ENCODE data around the gene OOSP1. TPM values are rescaled to one million over a fixed set of nuclear protein-coding genes. Genes with fewer than 3 reads are reported as not detected.

The OOSP1 gene
- total and polyA plus RNA-seq, 10 of the 15 experiments (the other 5 are each of a cell fraction or from before 2014, with no cell fraction given) = not detected

GRCh38 chr11:59966201-59966600, 28.0 kb downstream of the OOSP1 start:
- CTCF ChIA-PET = no interaction called here
- Histone ChIP-seq H3K36me3 (ENCODE audit: control insufficient read depth in 2 of 2, insufficient read depth in 2 of 2, low read length in 1 of 2) (no peaks in the 10 kb centered on the region), H4K20me1 (ENCODE audit: control insufficient read depth, insufficient read depth) (no peaks in the 10 kb centered on the region), H3K27ac (ENCODE audit: control insufficient read depth, insufficient read depth) (no peak overlapping the region), H3K79me2 (ENCODE audit: control insufficient read depth, insufficient read depth, low read length) (no peaks in the 10 kb centered on the region), H3K27me3 (replicated peaks in 1 of 2; ENCODE audit: control insufficient read depth in 2 of 2, insufficient read depth in 2 of 2, low read length in 1 of 2) (no peaks in the 10 kb centered on the region; a peak in 1 of 4 replicates), H3K9me3 (replicated peaks; ENCODE audit: control insufficient read depth, insufficient read depth, low read length) (no peaks in the 10 kb centered on the region), H3K4me2 (ENCODE audit: control insufficient read depth, insufficient read depth) (no peak overlapping the region), H3K9ac (ENCODE audit: control insufficient read depth, insufficient read depth, low read length) (no peak overlapping the region), H3K4me3 (no peak overlapping the region), H2AFZ (ENCODE audit: control insufficient read depth, low read depth, low read length) (no peak overlapping the region), H3K4me1 (ENCODE audit: control insufficient read depth, insufficient read depth, low read length) (no peaks in the 10 kb centered on the region)
- 89% methylated on average over 3 of the region's 3 CpGs for WGBS (ENCODE audit: insufficient coverage, insufficient replicate concordance, low lambda C conversion rate, missing lambda C conversion rate)
- in situ Hi-C loops (cut with MboI) (no loop called here), intact Hi-C loops (cut with micrococcal nuclease; ENCODE audit: unreplicated experiment) (no loop called here)
- POLR2A ChIA-PET = no interaction called here
- DNase-seq (ENCODE audit: low read depth, low spot score) = no peak
- BruUV-seq (replicated peaks) = no TSS peak
- no peak for ATAC-seq
- RAD21 ChIA-PET (ENCODE audit: unreplicated experiment) = no interaction called here
- FAIRE-seq = no peak
- SMC1A ChIA-PET (ENCODE audit: uncharacterized antibody, unreplicated experiment) = no interaction called here
- TF ChIP-seq NFXL1 (IDR thresholded peaks at IDR 0.05; ENCODE audit: borderline replicate concordance) (no peak), HDAC2 (IDR thresholded peaks at IDR 0.05) (no peak), SP1 (IDR thresholded peaks at IDR 0.05; ENCODE audit: low read depth, low read length) (no peak), ATF7 (IDR thresholded peaks at IDR 0.05; ENCODE audit: low read depth) (no peak), ATF2 (IDR thresholded peaks at IDR 0.05; ENCODE audit: low read length) (no peak), HSF1 (IDR thresholded peaks at IDR 0.05; ENCODE audit: low read depth, low read length) (no peak), ZBTB33 (IDR thresholded peaks at IDR 0.05) (no peak), CUX1 (IDR thresholded peaks at IDR 0.05; ENCODE audit: insufficient replicate concordance, low read depth, low read length) (no peak), MEF2A (IDR thresholded peaks at IDR 0.05; ENCODE audit: insufficient read depth, low read depth, low read length) (no peak), NBN (IDR thresholded peaks at IDR 0.05) (no peak), SKIL (IDR thresholded peaks at IDR 0.05; ENCODE audit: low read depth, poor library complexity, severe bottlenecking) (no peak), RUNX3 (IDR thresholded peaks at IDR 0.05; ENCODE audit: low read length) (no peak)
